Coronary artery (tissue), 2 donors: ENCODE data around the gene TTC21A.

Experiments
- DNase-seq: peaks from one replicate; pipeline ENCODE4 v3.0.0-alpha.2; 2017; ENCODE audit warnings: low spot score
- H3K27ac ChIP-seq, 2 donors: fragments of 200-600 bp; sonication (generic); one replicate each; pipeline ENCODE4 v1.5.1; 2016 to 2019
- H3K4me3 ChIP-seq: fragments of 200-600 bp; sonication (generic); 2 replicates; pipeline ENCODE4 v1.5.1; 2016; ENCODE audit warnings: mild to moderate bottlenecking, moderate library complexity
- TF ChIP-seq, protein P1 (sequence below): fragments of 200-600 bp; sonication (generic); IDR thresholded peaks from one replicate; pipeline ENCODE4 v1.5.1; 2019; ENCODE audit warnings: antibody characterized with exemption

The TTC21A gene

DNA sequence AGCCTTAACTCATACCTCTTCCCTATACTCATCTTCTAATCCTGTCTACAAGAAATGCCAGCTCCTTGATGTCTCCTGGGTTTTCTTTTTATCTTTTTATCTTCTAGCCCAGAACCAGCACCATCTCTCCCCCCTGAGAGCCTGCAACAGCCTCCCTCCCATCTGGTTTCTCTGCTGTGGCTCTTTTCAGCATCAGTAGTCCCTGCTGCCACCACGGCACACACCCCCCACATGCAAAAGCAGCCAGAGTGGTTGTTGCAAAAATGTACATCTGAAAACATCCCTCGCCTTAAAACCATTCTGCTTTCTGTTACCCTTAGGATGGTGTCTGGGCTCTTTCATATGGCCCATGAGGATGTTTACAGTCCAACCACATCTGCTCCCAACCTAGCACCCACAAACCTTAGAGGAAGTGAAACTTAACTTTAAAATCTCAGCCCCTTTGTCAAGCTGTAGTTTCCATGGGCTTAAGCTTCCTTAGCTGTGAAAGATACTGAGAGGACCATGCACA is 775 bp downstream of the TTC21A start:
- Histone ChIP-seq H3K27ac (peak overlapping the region; percentile 96 to 98), H3K4me3 (peak overlapping the region; percentile 85)
- DNase-seq, result no peak
- TF ChIP-seq, protein P1, sequence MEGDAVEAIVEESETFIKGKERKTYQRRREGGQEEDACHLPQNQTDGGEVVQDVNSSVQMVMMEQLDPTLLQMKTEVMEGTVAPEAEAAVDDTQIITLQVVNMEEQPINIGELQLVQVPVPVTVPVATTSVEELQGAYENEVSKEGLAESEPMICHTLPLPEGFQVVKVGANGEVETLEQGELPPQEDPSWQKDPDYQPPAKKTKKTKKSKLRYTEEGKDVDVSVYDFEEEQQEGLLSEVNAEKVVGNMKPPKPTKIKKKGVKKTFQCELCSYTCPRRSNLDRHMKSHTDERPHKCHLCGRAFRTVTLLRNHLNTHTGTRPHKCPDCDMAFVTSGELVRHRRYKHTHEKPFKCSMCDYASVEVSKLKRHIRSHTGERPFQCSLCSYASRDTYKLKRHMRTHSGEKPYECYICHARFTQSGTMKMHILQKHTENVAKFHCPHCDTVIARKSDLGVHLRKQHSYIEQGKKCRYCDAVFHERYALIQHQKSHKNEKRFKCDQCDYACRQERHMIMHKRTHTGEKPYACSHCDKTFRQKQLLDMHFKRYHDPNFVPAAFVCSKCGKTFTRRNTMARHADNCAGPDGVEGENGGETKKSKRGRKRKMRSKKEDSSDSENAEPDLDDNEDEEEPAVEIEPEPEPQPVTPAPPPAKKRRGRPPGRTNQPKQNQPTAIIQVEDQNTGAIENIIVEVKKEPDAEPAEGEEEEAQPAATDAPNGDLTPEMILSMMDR, result no peak

DNA sequence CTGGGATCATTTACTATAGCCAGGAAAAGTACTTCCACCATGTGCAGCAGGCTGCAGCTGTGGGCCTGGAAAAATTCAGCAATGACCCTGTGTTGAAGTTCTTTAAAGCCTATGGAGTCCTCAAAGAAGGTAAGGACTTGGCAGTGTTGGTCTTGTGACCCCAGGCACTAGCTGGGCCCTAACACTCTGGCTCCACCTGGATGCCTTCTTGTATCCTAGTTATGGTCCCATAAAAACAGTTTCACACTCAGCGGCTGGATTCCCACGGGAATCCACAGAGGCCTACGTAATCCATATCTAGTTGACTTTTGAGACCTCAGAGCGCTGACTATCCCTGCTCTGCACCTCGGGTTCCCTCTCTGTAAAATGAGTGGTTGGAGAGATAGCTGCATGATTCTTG is 1.6 kb downstream of the TTC21A start:
- H3K27ac ChIP-seq, result no peak overlapping the region
- TF ChIP-seq, protein P1, result no peak
- DNase-seq, result no peak
- no peak overlapping the region for H3K4me3 ChIP-seq

DNA sequence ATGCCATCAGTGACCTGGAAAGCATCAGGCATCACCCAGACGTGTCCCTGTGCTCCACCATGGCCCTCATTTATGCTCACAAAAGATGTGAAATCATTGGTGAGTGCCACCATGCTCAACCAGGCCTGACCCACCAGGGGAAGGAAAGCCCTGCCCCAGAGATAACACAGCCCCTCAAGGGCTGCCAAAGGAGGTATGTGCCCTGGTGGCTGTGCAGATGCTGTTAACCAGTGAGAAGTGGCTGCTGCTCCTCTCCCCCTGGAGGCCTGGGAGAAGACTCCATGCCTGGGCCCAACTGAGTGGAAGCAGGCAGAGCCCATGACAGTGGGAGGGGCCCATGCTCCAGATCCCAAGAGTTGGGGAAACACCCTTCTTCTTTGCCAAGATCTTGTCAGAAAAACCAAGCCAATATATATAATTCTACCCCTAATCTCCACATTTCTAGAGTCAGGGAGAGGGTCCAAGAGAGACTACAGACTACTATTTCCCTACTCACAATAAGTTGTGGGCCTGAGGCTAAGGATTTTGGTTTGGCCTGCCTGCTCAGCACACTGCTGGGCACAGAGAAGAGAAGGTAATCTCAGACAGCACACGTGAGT is 2.7 kb downstream of the TTC21A start:
- Histone ChIP-seq H3K4me3 (no peak overlapping the region), H3K27ac (no peak overlapping the region)
- DNase-seq, result peak; percentile 31
- TF ChIP-seq, protein P1, result no peak

DNA sequence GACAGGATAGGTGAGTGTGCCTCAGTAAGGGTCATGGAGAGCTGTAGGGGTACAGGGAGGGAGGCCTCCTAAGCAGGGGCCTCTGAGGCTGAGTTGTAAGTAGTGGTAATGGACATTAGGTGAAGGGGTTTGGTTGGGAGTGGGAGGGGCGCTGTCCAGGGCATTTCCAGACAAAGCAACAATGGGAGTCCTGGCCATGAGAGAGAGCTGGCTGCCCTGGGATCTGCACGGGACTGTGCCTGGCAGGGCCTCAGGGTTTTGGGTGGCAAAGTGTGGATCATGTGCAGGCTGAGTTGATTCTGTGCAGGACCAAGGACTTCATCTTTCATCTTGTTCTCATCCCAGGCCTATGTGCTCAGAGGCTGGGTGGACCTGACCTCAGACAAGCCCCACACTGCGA is 4.6 kb downstream of the TTC21A start:
- Histone ChIP-seq H3K4me3 (no peak overlapping the region), H3K27ac (no peak overlapping the region)
- peak; percentile 45 for DNase-seq
- TF ChIP-seq, protein P1, result no peak

DNA sequence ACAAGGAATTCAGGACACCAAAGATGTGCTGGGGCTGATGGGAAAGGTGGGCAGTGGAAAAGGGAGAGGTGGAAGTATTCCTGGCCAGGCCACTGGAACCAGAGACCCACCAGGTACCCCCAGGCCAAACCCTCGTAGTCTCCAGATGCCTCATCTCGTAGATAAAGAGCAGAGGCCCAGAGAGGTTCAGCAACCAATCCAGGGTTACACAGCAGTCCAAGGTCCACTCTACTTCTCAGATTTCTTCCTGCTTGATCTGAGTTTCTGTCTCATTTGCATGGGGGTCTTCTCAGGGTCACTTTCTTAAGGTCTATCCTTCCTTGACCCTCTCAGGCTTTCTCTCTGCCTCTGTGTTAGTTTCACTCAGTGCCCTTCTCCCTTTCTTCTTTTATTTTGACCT is 5.1 kb downstream of the TTC21A start:
- Histone ChIP-seq H3K4me3 (no peak overlapping the region), H3K27ac (no peak overlapping the region)
- no peak for DNase-seq
- TF ChIP-seq, protein P1, result no peak

DNA sequence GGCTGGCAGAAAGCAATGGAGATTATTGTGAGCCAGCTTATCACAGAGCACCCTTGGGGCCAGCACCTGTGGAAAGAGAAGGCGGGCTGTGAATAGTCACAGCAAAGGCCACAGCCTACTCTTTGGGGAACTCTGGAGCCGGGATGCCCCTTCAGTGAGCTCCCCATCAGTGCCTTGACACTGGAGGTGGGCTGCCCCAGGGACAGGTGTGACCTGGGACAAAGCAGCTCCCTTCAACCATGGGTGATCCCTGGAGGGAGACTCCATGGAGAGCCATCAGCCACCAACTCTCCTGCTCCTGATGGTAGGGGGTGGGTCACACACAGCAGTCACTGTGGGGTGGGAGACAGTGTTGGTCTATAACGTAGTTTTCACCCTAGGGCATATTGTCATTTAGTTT is 5.8 kb downstream of the TTC21A start:
- Histone ChIP-seq H3K4me3 (no peak overlapping the region), H3K27ac (no peak overlapping the region)
- TF ChIP-seq, protein P1, result no peak
- peak; percentile 63 for DNase-seq

DNA sequence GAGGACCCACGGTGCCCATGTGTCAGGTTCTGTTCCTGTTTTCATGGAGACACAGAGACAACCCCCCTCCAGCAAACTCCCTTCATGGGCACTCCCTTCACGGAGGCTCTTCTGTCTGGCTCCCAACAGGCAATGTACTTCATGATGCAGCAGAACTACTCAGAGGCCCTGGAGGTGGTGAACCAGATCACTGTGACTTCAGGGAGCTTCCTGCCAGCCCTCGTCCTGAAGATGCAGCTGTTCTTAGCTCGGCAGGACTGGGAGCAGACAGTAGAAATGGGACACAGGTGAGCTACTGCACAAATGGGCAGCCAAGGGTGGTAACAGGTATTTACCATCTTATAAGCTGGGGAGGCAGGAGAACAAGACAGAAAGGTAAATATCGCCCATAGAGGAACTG is 7.0 kb downstream of the TTC21A start:
- DNase-seq, result no peak
- no peak overlapping the region for H3K4me3 ChIP-seq
- TF ChIP-seq, protein P1, result no peak
- no peak overlapping the region for H3K27ac ChIP-seq
